Small intestine (tissue), 7 donors: ENCODE results near the gene OTUD6A. TPM values are rescaled to one million over a fixed set of nuclear protein-coding genes. Genes with fewer than 3 reads are reported as not detected.

ENCODE experiments used
- DNase-seq, 2 donors: peaks; one replicate each; pipeline versions ENCODE4 v3.0.0 to v3.0.0-alpha.2; 2013
- FAIRE-seq: peaks from 2 replicates; lab custom pipeline; 2012; peaks lifted over from hg19 to GRCh38; lab: Jason Lieb, UNC
- H3K27ac ChIP-seq, 3 donors: one replicate each; pipeline ENCODE4 v1.5.1; 2013; ENCODE audit warnings: low read length in 2 of 3, mild to moderate bottlenecking in 2 of 3, control low read depth in 1 of 3, inconsistent platforms in 1 of 3, low read depth in 1 of 3, moderate library complexity in 1 of 3
- H3K27me3 ChIP-seq, 3 donors: one replicate each; pipeline ENCODE4 v1.6.1; 2013; ENCODE audit warnings: low read length in 3 of 3, inconsistent platforms in 1 of 3; ENCODE audit not compliant: control insufficient read depth in 3 of 3, insufficient read depth in 3 of 3
- H3K36me3 ChIP-seq, 3 donors: one replicate each; pipeline ENCODE4 v1.6.1; 2013; ENCODE audit warnings: low read length in 3 of 3, inconsistent platforms in 1 of 3, low read depth in 1 of 3, mild to moderate bottlenecking in 1 of 3, moderate library complexity in 1 of 3; ENCODE audit not compliant: control insufficient read depth in 3 of 3, insufficient read depth in 2 of 3
- H3K4me1 ChIP-seq, 3 donors: one replicate each; pipeline ENCODE4 v1.6.1; 2013; ENCODE audit warnings: low read length in 2 of 3, inconsistent platforms in 1 of 3, low read depth in 1 of 3, mild to moderate bottlenecking in 1 of 3, moderate library complexity in 1 of 3; ENCODE audit not compliant: control insufficient read depth in 3 of 3, insufficient read depth in 2 of 3
- H3K4me3 ChIP-seq, 3 donors: one replicate each; pipeline ENCODE4 v1.5.1; 2013; ENCODE audit warnings: low read length in 3 of 3, control low read depth in 1 of 3, inconsistent platforms in 1 of 3, low read depth in 1 of 3, mild to moderate bottlenecking in 1 of 3, moderate library complexity in 1 of 3
- H3K9me3 ChIP-seq, 2 donors: one replicate each; pipeline ENCODE4 v1.6.1; 2013; ENCODE audit warnings: low read depth in 1 of 2, low read length in 1 of 2; ENCODE audit not compliant: control insufficient read depth in 2 of 2, insufficient read depth in 1 of 2
- WGBS, 3 donors: extraction: QIAGEN DNeasy Blood & Tissue Kit; methylation state at CpG; one replicate each; pipeline ENCODE4 v1.1.7; 2013; 5-methylcytosine and 5-hydroxymethylcytosine counted together
- polyA plus RNA-seq, 4 donors: library from polyadenylated mRNA; stranded (reverse) in 3 of 4; unstranded in 1 of 4; fragments of 200-250 nt in 3 of 4; fragments of 120-200 nt in 1 of 4; gene quantifications; one replicate each; pipeline versions ENCODE4 v1.2.1 to v1.2.3, GENCODE V29; 2013
- donor health status: healthy with polysubstance abuse.
- donor health status: control.
- donor health status: control.
- donor health status: Bipolar disorder and iron deficiency.
- donor health status: healthy.

The OTUD6A gene
- polyA plus RNA-seq, 4 donors, result not detected

DNA sequence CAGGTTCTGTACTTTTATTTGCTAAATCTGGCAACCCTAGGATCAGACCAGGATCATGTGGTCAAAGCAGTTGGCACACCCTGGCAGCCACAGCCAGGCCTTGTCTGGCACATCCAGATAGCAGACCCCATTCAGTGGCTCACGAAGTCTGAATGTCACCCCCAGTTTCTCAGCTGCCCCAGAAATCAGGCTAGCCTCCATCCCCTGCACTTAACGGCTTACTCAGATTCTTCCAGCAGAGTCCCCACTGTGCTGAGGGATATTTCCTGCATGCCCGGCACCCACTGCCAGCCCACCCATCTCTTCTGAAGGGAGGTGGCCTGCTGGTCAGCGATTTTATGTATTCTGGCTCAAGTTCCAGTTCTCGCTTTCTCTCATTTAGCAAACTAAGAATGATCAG lies 7.9 kb upstream of the OTUD6A start:
- WGBS, 3 donors, result 75 to 84% (median 75%) methylated on average over 5 of the region's 5 CpGs
- DNase-seq (no peak), FAIRE-seq (no peak)
- no peaks in the 10 kb centered on the region for H3K27me3 ChIP-seq
- H3K9me3 ChIP-seq, result no peaks in the 10 kb centered on the region
- no peak overlapping the region for H3K27ac ChIP-seq
- no peaks in the 10 kb centered on the region for H3K36me3 ChIP-seq
- H3K4me1 ChIP-seq, result no peaks in the 10 kb centered on the region
- no peak overlapping the region for H3K4me3 ChIP-seq

DNA sequence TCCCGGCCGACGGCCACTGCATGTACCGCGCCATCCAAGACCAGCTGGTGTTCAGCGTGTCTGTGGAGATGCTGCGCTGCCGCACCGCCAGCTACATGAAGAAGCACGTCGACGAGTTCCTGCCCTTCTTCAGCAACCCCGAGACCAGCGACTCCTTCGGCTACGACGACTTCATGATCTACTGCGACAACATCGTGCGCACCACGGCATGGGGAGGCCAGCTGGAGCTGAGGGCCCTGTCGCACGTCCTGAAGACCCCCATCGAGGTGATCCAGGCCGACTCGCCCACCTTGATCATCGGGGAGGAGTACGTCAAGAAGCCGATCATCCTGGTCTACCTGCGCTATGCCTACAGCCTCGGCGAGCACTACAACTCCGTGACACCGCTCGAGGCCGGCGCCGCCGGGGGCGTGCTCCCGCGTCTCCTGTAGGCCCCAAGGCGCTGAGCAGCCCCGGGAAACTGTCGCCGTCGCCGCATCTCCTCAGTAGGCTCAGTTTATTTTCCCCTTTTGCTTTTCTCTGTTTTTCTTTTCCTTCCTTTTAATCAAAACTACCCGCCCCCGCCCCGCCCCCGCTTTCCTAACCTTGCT lies 799 bp downstream of the OTUD6A start:
- no peaks in the 10 kb centered on the region for H3K36me3 ChIP-seq

DNA sequence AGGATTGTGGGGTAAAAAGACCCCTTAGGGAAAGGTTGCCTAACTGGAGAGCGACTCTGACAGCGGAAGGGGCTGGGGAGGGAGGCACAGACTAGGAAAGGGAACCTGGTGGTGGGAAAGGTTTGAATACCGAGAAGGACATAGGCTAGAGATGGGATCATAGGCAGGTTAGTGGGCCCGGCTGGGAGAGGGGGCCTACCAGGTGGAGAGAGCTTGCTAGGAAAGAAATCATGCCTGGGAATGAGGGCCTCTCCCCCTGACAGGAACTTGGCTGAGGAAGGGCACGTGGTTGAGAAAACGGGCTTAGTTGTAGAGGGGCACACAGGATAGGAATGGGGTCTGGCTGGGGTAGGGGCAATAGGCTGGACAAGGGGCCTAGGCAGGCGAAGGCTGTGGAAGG lies 4.4 kb downstream of the OTUD6A start:
- Histone ChIP-seq H3K27me3 (no peaks in the 10 kb centered on the region), H3K4me1 (no peaks in the 10 kb centered on the region), H3K36me3 (no peaks in the 10 kb centered on the region), H3K27ac (no peak overlapping the region), H3K9me3 (no peaks in the 10 kb centered on the region), H3K4me3 (no peak overlapping the region)
- DNase-seq (no peak), FAIRE-seq (no peak)
- 75 to 90% (median 81%) methylated on average over 7 of the region's 7 CpGs for WGBS, 3 donors

More for the DNA sequence above, 799 bp downstream of the OTUD6A start:
- no peaks in the 10 kb centered on the region for H3K9me3 ChIP-seq
- DNase-seq (no peak), FAIRE-seq (no peak)
- no peaks in the 10 kb centered on the region for H3K27me3 ChIP-seq
- 92 to 96% (median 96%) methylated on average over 41 to 52 of the region's 52 CpGs for WGBS, 3 donors
- H3K27ac ChIP-seq, result no peak overlapping the region
- no peaks in the 10 kb centered on the region for H3K4me1 ChIP-seq
- no peak overlapping the region for H3K4me3 ChIP-seq

DNA sequence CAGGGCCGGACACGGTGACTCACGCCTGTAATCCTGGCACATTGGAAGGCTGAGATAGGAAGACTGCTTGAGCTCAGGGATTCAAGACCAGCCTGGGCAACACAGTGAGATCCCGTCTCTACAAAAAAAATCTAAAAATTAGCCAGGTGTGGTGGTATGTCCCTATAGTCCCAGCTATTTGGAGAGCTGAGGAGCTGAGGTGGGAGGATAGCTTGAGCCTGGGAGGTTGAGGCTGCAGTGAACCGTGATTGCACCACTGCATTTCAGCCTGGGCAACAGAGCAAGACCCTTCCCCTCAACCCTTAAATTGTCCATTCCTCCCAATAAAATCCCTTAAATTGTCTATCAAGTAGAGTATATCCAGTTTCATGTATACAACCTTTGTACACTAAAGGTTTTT lies 17.0 kb downstream of the OTUD6A start:
- H3K36me3 ChIP-seq, result no peaks in the 10 kb centered on the region
- WGBS, 3 donors, result 86 to 89% (median 87%) methylated on average over 5 of the region's 5 CpGs
- no peak overlapping the region for H3K4me3 ChIP-seq
- peaks cover 0 to 3% of the 10 kb centered on the region in 2 donors for H3K9me3 ChIP-seq
- no peak for DNase-seq
- no peak for FAIRE-seq
- no peaks in the 10 kb centered on the region for H3K27me3 ChIP-seq
- no peak overlapping the region for H3K27ac ChIP-seq
- no peaks in the 10 kb centered on the region for H3K4me1 ChIP-seq

DNA sequence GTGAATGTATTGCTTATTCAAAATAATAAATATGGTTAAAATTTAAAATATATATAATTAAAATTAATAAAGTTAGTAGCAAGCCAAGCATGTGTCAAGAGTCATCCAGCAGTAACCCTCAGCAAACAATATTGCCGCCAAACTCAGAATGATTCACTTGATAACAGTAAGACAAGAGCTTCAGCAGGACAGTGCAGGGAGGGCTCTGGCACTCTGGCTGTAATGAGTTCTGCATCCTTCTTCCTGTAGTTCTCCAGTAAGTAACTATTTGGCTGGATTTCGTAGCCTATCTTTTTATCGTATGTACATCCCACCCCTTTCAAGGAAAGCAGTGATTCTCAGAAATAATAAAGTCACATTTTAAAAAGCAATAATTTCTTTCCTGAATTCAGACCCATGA lies 17.6 kb downstream of the OTUD6A start:
- 49 to 72% (median 64%) methylated on average over 3 of the region's 3 CpGs for WGBS, 3 donors
- peaks cover 0 to 3% of the 10 kb centered on the region in 2 donors for H3K9me3 ChIP-seq
- no peak overlapping the region for H3K4me3 ChIP-seq
- H3K27me3 ChIP-seq, result no peaks in the 10 kb centered on the region
- H3K36me3 ChIP-seq, result no peaks in the 10 kb centered on the region
- DNase-seq (no peak), FAIRE-seq (no peak)
- no peak overlapping the region for H3K27ac ChIP-seq
- no peaks in the 10 kb centered on the region for H3K4me1 ChIP-seq

DNA sequence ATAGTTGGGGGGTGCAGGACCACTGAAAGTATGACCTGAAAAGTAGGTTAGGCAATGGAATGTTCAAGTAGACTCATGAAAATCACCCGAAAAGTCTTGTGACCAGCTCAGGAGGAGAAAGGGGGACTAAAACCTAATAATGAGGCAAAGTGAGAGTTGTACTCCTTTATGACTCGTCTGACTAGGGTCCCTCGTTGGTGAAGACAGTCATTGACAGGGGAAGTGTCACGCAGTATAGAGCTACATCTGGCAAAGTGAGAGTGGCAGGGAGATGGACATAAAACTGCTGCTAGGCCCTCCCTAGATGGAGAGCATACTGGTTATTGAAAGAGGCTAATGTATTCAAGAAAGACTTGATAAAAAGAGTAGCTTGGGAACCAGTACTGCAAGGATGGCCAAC lies 20.5 kb downstream of the OTUD6A start:
- DNase-seq, result no peak
- no peaks in the 10 kb centered on the region for H3K36me3 ChIP-seq
- no peaks in the 10 kb centered on the region for H3K9me3 ChIP-seq
- H3K4me3 ChIP-seq, result no peak overlapping the region
- H3K4me1 ChIP-seq, result peaks cover 0 to 3% (median 0%) of the 10 kb centered on the region in 3 donors
- H3K27me3 ChIP-seq, result no peaks in the 10 kb centered on the region
- 50 to 80% (median 62%) methylated on average over 4 of the region's 4 CpGs for WGBS, 3 donors
- no peak for FAIRE-seq
- H3K27ac ChIP-seq, result no peak overlapping the region

DNA sequence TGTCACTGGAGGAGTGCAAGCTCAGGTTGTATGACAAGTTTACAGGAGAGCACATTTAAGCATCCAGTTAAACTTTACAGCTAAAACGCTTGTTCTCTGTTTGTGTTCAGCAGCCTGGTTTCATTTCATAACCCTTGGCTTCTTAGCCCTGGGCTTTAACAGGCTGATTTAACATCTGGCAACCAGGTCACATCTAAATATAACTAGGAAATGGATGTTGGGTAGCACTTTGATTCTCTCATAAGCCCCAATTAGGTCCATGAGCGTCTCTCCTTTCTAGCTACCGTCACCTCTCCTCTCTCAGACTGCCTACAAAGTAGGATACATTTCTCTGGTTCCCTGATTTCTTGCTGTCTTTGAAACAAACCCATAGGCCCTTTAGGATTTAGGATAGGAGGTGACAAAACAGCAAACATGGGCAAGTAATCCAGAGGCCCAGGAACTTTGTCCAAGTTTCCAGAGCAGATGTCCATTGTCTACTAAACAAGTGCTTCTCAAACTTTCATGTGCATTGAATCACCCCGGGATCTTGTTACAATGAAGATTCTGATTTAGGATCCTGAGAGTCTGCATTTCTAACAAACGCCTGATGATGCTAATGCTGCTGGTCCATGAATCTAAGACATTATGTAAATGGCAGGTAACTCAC lies 22.5 kb downstream of the OTUD6A start:
- Histone ChIP-seq H3K4me1 (peaks cover 0 to 8% (median 0%) of the 10 kb centered on the region in 3 donors), H3K27me3 (no peaks in the 10 kb centered on the region), H3K9me3 (no peaks in the 10 kb centered on the region), H3K27ac (no peak overlapping the region), H3K36me3 (no peaks in the 10 kb centered on the region), H3K4me3 (no peak overlapping the region)
- DNase-seq, result no peak
- no peak for FAIRE-seq
- WGBS, 3 donors, result 76 to 79% (median 77%) methylated on average over 5 of the region's 5 CpGs

DNA sequence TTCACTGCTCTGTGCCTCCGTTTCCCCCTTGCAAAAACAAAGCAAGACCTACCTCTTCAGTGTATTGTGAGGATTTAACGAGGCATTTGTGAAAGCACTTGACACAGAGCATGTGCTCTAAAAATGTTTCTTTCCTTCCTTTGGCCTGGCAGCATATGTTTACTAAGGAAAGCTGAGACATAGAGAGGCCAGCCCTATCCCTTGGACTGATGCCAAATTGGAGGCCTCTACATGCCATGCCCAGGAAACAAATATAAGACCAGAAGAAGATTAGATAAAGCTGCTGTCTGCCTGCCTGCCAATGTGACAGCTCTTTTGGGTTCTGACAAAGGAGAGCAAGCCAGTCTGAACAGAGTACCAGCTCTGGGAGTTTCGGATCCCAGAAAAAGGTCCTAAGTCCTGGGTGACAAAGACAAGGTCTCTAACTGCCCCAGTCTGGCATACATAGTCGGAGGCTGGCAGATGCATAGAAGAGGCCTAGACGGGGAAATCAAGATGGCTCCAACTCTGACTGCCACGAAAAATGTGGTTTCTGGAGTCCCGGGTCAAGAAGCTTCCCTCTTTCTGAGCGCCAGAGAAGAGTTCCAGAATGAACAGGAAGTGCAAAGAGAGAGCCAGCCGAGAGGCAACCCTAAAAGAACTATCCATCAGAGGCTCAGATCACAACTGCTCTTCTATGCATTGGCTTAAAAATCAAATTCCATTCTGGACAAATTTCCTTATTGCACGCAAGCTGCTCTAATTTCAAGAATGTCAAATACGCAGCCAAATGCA lies 25.8 kb downstream of the OTUD6A start:
- Histone ChIP-seq H3K4me3 (no peak overlapping the region), H3K27ac (peak overlapping the region in 1 of 3 donors; percentile 24), H3K4me1 (peaks cover 0 to 8% (median 0%) of the 10 kb centered on the region in 3 donors), H3K9me3 (no peaks in the 10 kb centered on the region), H3K36me3 (no peaks in the 10 kb centered on the region), H3K27me3 (no peaks in the 10 kb centered on the region)
- WGBS, 3 donors, result 40 to 57% (median 50%) methylated on average over 11 of the region's 11 CpGs
- FAIRE-seq, result no peak
- peak; percentile 39 to 55 for DNase-seq
